K562 (cell line): ENCODE data around the gene ANO9.

Experiments
- ATF1 ChIP-seq, 2 experiments: fragments of 450-650 bp in 1 of 2; IDR thresholded peaks; 2 replicates each; pipeline ENCODE4 v1.6.1; 2016; ENCODE audit warnings: missing compliant biosample characterization in 1 of 2, missing genetic modification characterization in 1 of 2
- CBX3 ChIP-seq, 2 experiments: IDR thresholded peaks; 1 replicate in 1 of 2; 2 replicates in 1 of 2; pipeline ENCODE4 v1.6.1; 2012; ENCODE audit warnings: inconsistent platforms in 2 of 2, low read length in 2 of 2, borderline replicate concordance in 1 of 2, control low read depth in 1 of 2
- POLR2AphosphoS5 ChIP-seq: IDR thresholded peaks from 2 replicates; pipeline ENCODE4 v1.6.1; 2011; ENCODE audit warnings: mild to moderate bottlenecking, low read depth, low read length, moderate library complexity; ENCODE audit not compliant: control insufficient read depth, insufficient read depth
- REST ChIP-seq, 2 experiments: fragments of 450-650 bp; formaldehyde crosslinking in 1 of 2; IDR thresholded peaks; 2 replicates each; pipeline versions ENCODE4 v1.4.0 to v1.6.1; 2014 to 2020; ENCODE audit warnings: mild to moderate bottlenecking in 2 of 2, borderline replicate concordance in 1 of 2, low read depth in 1 of 2
- SIN3A ChIP-seq, 2 experiments: fragments of 150-350 bp in 1 of 2; IDR thresholded peaks; 2 replicates each; pipeline ENCODE4 v1.6.1; 2011 to 2016; ENCODE audit warnings: borderline replicate concordance in 2 of 2, low read depth in 2 of 2, low read length in 2 of 2, mild to moderate bottlenecking in 2 of 2, moderate library complexity in 2 of 2; ENCODE audit not compliant: control insufficient read depth in 1 of 2
- SRF ChIP-seq, 2 experiments: fragments of 250-450, 450-650 bp in 1 of 2; sonication (Bioruptor Pico) in 1 of 2; sonication (generic) in 1 of 2; formaldehyde crosslinking; IDR thresholded peaks; 2 replicates each; pipeline versions ENCODE4 v1.5.0 to v1.5.1; 2020 to 2022; ENCODE audit warnings: mild to moderate bottlenecking in 1 of 2, missing genetic modification reagents in 1 of 2
- TGIF2 ChIP-seq: sonication (generic); formaldehyde crosslinking; IDR thresholded peaks from 2 replicates; pipeline ENCODE4 v1.8.1; 2022; ENCODE audit warnings: mild to moderate bottlenecking, missing genetic modification reagents, moderate library complexity
- TRIM24 ChIP-seq, 2 experiments: fragments of 450-650 bp; IDR thresholded peaks; 2 replicates each; pipeline ENCODE4 v1.6.1; 2016
- TF ChIP-seq, protein P1 (sequence below): sonication (generic); formaldehyde crosslinking; IDR thresholded peaks from 2 replicates; pipeline ENCODE4 v1.8.0; 2022; ENCODE audit warnings: mild to moderate bottlenecking, missing genetic modification reagents
- TF ChIP-seq, protein P2 (sequence below), 3 experiments: IDR thresholded peaks in 2 of 3; conservative IDR thresholded peaks in 1 of 3; 2 replicates each; pipeline ENCODE4 v1.5.1; 2011 to 2012; ENCODE audit warnings: low read length in 3 of 3, mild to moderate bottlenecking in 3 of 3, control low read depth in 2 of 3, improper control_type of control experiment in 1 of 3, inconsistent platforms in 1 of 3, low read depth in 1 of 3, mixed read lengths in 1 of 3, moderate library complexity in 1 of 3; ENCODE audit not compliant: insufficient read depth in 2 of 3

GRCh38 chr11:387193-387793, 54.5 kb downstream of the ANO9 start:
- no peak for TF ChIP-seq SIN3A (IDR thresholded peaks at IDR 0.05; ENCODE audit: borderline replicate concordance in 2 of 2, control insufficient read depth in 1 of 2, low read depth in 2 of 2, low read length in 2 of 2)
- TF ChIP-seq TRIM24 (IDR thresholded peaks at IDR 0.05), result no peak
- no peak for TF ChIP-seq ATF1 (CRISPR knock-in tag; IDR thresholded peaks at IDR 0.05)
- TF ChIP-seq ATF1 (tag; IDR thresholded peaks at IDR 0.05), result no peak
- TF ChIP-seq REST (IDR thresholded peaks at IDR 0.05; ENCODE audit: borderline replicate concordance), result no peak
- no peak for TF ChIP-seq REST (CRISPR knock-in tag; IDR thresholded peaks at IDR 0.05; ENCODE audit: low read depth)
- TF ChIP-seq POLR2AphosphoS5, result no peak
- TF ChIP-seq, protein P1, sequence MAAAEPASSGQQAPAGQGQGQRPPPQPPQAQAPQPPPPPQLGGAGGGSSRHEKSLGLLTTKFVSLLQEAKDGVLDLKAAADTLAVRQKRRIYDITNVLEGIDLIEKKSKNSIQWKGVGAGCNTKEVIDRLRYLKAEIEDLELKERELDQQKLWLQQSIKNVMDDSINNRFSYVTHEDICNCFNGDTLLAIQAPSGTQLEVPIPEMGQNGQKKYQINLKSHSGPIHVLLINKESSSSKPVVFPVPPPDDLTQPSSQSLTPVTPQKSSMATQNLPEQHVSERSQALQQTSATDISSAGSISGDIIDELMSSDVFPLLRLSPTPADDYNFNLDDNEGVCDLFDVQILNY, result no peak
- no peak for TF ChIP-seq TGIF2 (CRISPR knock-in tag)
- no peak for TF ChIP-seq SRF (CRISPR knock-in tag; IDR thresholded peaks at IDR 0.05)
- TF ChIP-seq CBX3 (IDR thresholded peaks at IDR 0.05; ENCODE audit: borderline replicate concordance in 1 of 2, low read length in 2 of 2), result no peak
- TF ChIP-seq, protein P2, sequence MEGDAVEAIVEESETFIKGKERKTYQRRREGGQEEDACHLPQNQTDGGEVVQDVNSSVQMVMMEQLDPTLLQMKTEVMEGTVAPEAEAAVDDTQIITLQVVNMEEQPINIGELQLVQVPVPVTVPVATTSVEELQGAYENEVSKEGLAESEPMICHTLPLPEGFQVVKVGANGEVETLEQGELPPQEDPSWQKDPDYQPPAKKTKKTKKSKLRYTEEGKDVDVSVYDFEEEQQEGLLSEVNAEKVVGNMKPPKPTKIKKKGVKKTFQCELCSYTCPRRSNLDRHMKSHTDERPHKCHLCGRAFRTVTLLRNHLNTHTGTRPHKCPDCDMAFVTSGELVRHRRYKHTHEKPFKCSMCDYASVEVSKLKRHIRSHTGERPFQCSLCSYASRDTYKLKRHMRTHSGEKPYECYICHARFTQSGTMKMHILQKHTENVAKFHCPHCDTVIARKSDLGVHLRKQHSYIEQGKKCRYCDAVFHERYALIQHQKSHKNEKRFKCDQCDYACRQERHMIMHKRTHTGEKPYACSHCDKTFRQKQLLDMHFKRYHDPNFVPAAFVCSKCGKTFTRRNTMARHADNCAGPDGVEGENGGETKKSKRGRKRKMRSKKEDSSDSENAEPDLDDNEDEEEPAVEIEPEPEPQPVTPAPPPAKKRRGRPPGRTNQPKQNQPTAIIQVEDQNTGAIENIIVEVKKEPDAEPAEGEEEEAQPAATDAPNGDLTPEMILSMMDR (IDR thresholded peaks at IDR 0.05 in 2 of 3, conservative IDR thresholded peaks at IDR 0.05 in 1 of 3; ENCODE audit: insufficient read depth in 2 of 3, low read depth in 1 of 3, low read length in 3 of 3), result no peak
